Ammon's horn (tissue), 1 donor: ENCODE results near the gene CTSD.

Source experiments
- DNase-seq: peaks from one replicate; pipeline ENCODE4 v3.0.0-alpha.2; 2016; ENCODE audit warnings: low spot score

The CTSD gene

DNA sequence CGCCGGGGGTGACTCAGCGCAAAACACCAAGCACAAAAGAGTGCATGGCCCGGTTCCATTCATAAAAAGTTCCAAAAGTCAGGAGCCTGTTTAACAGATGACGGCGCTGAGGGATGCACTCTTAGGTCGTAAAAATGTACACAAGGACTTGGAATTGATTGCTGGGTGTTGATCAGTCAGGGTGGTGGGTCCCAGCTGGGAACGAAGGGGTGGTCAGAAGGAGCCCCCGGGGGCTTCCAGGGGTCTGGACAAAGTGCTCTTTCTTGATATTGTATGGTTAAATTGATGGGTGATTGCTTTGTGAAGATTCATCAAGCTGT is 34.1 kb downstream of the CTSD start:
- DNase-seq, result no peak

DNA sequence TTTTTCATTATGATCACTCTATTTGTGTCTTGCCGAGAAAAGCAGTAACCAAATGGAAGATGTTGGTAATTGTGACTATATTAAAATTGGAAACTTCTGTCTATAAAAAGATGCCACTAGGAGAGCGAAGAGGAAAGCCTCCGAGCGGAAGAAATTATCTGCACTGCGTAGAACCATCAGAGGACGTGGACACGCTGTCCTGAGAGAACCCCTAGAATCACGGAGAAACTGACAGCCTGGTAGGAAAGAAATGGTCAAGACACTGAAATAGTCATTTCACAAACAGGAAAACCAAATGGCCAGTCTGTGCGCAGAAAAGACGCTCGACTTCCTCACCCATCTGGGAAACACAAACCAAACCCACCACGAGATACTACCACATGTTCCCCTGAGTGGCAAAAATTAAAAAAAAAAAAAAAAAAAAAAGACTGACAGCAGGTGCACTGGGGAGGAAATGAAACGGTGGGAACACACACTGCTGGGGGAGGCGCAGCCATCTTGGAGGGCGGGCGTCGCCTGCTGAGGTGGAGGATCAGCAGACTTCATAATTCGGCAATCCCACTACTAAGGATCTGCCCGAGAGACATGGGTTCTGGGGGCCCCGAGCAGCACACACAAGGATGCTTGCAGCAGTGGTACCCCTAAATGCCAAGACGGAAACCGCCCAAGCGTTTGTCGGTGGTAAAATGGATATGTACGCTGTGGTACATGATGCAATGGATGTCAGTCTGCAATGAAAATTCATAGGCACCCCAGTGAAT is 34.6 kb downstream of the CTSD start:
- no peak for DNase-seq

DNA sequence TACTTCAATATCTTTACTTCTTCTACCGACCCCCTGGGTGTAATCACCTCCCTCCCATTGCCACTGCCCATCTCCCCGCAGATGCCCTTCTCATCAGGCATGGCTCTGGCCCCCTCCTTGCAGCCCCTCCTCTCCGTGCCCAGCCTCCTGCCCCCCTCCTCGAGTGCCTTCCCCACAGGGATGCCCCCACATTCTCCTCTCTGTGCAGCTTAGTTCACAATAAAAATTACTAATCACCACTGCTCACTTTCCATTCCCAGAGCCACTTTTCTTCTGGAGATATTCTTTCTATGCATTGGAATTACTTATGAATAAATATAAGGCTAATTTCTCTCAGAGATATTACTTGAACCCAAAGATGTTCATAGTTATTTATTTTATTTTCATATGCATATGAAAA is 35.4 kb downstream of the CTSD start:
- no peak for DNase-seq

DNA sequence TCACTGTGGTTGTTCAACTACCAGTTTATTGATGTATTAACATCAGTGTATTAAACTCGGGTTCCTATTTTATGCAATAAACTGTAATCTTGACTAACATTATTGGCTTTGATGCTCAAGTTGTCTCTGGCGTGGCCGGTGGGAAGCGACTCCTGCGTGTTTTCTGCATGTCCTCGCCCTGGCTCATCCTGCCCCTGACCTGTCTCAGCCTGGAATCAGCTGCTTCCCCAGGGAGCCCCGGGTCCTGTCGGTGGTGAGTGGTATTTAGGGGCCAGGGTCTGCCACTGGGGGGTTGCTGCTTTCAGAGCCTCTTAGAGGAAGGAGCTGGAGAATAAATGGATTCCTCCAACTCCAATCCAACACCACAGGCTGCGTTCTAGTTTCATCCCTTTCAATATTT is 35.9 kb downstream of the CTSD start:
- DNase-seq, result no peak

DNA sequence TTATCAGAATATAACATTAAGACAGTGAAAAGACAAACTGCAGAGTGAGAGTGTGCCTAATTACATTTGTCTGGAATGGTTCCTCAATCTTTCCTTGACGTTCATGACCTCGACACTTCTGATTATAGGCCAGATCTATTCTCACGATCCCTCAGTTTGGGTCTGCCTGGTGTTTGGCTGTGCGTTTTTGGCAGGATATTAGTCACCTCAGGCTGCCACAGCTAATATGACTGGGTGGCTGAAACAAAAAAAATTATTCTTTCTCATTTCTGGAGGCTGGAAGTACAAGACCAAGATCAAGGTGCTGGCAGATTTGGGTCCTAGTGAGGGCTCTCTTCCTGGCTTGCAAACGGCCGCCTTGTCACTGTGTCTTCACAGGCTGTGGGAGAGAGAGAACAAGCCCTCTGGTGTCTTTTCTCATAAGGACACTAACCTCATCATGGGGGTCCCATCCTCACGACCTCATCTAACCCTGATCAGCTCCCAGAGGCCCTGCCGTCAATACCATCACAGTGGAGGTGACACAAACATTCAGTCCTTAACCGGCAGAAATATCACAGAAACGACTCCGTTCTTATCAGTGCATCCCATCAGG is 36.5 kb downstream of the CTSD start:
- DNase-seq, result no peak

DNA sequence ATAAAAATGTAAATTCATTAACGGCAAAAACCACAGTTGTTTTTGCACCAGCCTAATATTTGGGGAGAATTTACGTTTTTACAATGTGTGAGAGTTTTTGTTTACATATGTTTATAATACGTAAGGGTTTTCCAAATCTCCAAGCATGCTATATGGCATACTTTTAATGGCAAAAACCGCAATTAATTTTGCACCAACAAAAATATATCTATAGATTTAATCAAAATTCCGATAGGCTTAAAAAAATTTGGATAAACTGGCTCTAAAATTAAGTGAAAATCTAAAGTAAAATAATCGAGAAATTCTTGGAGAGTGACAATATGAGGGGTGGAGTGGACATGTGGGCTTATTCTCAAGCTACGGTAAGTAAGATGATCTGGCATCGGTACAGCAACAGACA is 43.9 kb downstream of the CTSD start:
- DNase-seq, result no peak

DNA sequence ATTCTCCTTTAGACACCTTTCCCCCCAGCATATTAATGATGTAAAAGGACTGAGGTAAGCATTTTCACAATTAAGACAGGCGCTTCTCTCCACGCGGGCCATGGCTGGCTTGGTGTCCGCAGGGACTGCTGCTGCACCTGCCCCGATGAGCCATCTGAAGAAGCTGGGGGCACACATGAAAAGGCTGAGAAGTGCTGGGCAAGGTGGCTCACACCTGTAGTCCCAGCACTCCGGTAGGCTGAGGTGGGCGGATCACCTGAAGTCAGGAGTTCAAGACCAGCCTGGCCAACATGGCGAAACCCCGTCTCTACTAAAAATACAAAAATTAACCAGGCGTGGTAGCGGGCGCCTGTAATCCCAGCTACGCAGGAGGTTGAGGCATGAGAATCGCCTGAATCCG is 45.4 kb downstream of the CTSD start:
- DNase-seq, result no peak

DNA sequence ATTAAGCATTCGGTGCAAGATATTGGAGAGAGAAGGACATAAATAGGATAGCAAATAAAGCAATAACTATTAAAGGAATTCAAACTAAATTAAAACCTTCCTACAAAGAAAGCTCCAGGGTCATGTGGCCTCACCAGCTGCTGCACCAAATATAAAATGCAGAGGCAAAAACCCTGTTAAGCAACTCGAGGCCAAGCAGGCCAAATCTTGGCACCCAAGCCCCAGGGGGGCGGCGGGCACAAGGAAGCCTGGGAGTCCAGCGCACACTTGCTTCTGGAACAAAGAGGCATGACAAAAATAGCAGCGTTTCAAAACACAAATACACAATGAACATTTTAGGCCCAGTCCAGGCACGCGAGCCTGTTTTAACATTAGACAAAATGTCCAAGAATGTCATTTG is 46.0 kb downstream of the CTSD start:
- DNase-seq, result no peak

DNA sequence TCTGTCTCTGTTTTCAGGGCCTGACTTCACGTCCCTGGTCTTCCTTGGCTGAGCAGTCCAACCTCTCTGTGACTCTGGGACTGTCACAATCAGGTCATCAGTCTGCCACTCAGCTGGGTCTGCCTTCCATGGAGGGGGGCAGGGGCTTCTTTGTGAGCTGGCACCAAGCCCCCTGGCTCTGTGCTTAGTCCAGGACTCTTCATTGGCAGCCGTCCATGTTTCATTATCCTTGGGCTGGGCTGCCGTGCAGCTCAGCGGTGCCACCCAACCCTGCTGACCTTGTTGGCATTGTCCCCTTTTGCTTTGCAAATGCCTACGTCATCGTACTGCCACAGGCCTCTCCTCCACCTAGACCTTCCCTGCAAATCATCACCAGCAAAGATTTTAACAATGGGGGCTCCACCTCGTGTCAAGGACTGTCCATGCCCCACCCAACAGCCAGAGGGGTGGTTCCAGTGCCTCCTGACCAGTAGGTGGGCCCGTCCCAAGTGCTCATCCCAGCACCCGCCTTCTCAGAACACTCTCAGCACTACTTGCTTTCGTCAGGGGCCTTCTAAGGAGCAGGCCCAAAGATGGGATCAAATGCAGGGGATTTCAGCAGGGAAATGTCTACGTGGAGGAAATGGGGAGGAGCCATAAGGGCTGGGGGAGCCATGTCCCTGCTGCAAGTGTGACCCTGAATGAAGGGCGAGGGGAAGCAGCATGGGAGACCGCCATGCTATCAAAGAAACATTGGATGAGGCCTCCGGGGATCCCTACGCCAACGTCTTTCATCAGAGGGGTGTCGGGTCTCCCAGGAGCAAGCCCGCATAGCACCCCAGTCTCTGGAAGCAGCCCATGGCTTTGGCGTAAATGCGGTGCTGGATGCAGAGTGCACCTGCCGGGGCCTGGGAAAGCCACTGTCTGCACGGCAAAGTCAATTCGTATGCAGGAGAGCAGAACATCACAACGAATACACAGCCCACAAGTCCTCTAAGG is 48.5 kb downstream of the CTSD start:
- DNase-seq, result no peak

DNA sequence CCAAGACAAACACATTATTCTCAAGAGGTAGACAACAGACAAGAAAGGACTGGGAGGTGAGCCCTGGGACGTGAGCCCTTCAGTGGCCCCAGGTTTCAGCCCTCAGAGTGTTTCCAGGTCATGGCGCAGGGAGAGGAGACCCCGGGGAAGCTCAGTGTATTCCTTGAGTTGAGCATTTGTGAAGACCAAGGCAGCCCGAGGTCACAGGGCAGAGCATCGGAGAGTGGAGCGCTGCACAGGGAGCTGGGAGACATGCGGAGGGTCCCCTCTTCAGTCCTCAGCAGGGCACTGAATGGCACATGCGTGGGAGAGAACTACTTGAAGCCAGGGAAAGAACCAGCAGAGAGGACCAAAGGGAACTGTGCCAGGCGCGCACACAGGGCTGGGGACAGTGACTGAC is 55.0 kb downstream of the CTSD start:
- DNase-seq, result no peak

DNA sequence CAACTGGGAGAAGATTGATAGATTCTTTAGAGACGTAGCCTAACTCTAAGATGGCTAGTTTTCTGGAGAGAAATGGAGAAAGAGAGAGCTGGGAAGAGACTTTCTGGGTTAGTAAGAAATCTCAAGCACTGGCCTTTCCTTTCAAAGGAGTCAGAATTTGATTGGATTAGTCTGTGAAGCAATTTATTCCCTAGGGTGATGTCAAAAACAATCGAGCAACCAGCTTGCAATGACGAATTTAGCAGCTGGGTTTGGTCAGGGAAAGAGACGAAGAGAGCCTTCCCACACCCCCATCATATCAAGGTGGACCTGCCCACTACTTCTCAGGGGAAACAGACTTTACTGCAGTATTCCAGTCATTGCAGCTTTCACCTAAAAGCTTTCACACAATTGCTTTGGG is 56.0 kb downstream of the CTSD start:
- DNase-seq, result no peak

DNA sequence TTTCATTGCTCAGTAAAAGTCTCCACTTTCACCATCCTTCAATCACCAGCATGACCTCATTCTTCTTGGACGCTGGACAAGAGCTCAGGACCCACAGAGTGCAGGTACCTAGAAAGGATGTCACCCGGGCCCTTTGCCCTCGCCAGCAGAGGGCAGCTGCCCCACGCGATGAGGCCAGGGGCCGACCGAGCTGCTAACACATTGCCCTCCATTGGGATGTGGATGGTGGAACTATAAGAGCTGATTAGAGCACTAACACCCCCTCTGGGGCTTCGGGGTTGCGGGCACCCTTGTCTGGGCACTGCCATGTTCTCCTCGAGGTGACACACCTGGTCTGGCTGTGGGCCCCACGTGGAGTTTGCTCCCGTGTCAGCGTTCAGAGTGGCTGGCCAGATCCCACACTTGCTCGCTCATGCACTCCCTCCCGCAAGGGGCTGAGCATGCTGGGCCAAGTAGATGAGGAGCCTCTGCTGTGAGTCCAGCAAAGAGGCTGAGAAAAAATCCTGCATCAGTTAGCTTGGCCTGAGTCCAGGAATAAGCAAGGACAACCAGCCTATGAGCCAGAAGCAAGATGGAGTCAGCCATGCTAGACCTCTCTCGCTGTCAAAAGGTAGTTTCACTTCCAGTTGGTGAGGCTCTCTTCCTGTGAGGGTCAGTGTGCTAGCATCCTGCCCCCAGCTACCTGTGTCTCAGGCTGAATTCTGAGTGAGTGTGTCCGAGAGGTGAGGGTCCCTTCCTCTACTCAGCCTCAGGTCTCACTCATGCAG is 56.9 kb downstream of the CTSD start:
- no peak for DNase-seq

DNA sequence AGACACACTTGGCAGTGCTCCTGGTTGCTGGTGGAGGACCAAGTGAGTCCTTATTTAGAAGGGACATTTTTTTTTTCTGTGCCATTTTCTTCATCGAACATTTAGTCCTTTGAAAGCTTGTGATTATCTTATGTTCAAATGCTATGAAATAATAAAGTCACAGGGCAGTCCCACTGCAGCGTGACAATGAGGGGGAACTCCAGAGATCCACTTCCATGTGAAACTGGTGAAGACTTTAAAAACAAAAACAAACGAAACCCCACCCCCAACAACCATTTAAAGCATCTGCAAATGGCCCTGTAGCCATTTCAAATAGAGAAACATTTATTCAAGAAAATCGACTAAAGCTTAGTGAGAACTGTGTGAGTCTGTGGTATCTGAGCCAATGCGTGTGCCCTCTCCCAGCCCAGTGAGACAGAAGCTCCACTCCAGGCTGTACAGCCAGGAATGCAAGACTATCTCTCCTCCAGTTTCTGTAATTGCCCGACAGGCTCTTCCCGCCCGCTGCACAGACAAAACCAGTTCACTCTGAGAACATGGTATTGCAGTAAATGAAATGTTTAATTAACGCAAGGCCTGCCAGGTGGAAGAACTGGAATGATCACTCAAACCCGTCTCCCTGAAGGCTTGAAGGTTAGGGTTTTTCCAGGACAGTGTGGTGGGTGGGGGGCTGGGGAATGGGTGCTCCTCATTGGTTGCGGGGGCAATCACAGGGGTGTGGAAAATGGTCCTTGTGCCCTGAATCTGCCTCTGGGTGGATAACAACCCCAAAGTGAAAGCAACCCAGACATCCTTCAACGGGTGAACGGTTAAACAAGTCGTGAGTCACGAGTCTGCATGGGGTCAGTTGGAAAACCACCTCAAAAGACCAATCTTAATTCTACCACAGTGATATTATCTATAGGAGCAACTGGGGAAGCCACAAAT is 58.3 kb downstream of the CTSD start:
- no peak for DNase-seq

DNA sequence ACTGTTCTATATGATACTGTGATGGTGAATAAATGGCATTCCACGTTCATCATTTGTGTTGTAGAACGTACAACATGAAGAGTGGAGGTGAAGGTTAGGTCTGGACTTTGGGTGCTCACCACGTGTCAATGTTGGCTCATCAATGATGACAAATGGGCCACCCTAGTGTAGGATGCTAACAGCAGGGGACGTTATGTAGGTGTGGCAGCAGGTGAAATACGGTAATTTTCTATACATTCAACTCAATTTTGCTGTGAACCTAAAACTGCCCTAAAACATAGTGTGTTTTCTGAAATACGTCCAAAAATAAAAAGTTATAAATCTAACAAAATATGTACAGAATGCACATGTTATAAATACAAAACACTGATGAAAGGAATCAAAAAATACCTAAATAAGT is 60.6 kb downstream of the CTSD start:
- no peak for DNase-seq
